ENCODE results near the gene ENTR1. TPM values are rescaled to one million over a fixed set of nuclear protein-coding genes. Genes with fewer than 3 reads are reported as not detected.

Gene ENTR1
- total RNA-seq, 6 experiments from 2014 or later = 40.8 to 55.1 (median 43.7) TPM

- peaks cover 18% of the 10 kb centered on the region; the same call in 1 of the 2 replicates for H3K36me3 Mint-ChIP-seq (ENCODE audit: low read depth)
- TF ChIP-seq CTCF (IDR thresholded peaks at IDR 0.05) = no peak
Observed at GRCh38 chr9:136405481-136405880, 4.9 kb downstream of the ENTR1 start.

GRCh38 chr9:136404801-136405136 is 5.6 kb downstream of the ENTR1 start:
- Mint-ChIP-seq H3K4me1 (ENCODE audit: low read depth) (peaks cover 13% of the 10 kb centered on the region), H3K27me3 (ENCODE audit: insufficient read depth) (peaks cover 6% of the 10 kb centered on the region), H3K9me3 (no peaks in the 10 kb centered on the region), H3K27ac (no peak overlapping the region), H3K36me3 (ENCODE audit: low read depth) (peaks cover 18% of the 10 kb centered on the region; the same call in 1 of the 2 replicates), H3K4me3 (no peak overlapping the region)
- no peak for DNase-seq
- TF ChIP-seq CTCF (IDR thresholded peaks at IDR 0.05) = no peak

More at GRCh38 chr9:136405481-136405880, 4.9 kb downstream of the ENTR1 start:
- no peak for DNase-seq
- no peaks in the 10 kb centered on the region for H3K9me3 Mint-ChIP-seq
- H3K4me3 Mint-ChIP-seq = no peak overlapping the region
- H3K27me3 Mint-ChIP-seq (ENCODE audit: insufficient read depth) = peaks cover 6% of the 10 kb centered on the region
- peaks cover 14% of the 10 kb centered on the region for H3K4me1 Mint-ChIP-seq (ENCODE audit: low read depth)
- H3K27ac Mint-ChIP-seq = no peak overlapping the region

- Mint-ChIP-seq H3K36me3 (ENCODE audit: low read depth) (peaks cover 18% of the 10 kb centered on the region; the same call in 1 of the 2 replicates), H3K27ac (no peak overlapping the region), H3K9me3 (no peaks in the 10 kb centered on the region), H3K27me3 (ENCODE audit: insufficient read depth) (peaks cover 6% of the 10 kb centered on the region), H3K4me3 (no peak overlapping the region), H3K4me1 (ENCODE audit: low read depth) (peaks cover 9% of the 10 kb centered on the region)
- no peak for TF ChIP-seq CTCF (IDR thresholded peaks at IDR 0.05)
- no peak for DNase-seq
Observed at GRCh38 chr9:136403915-136404800, 6.3 kb downstream of the ENTR1 start.

GRCh38 chr9:136403538-136403914 is 6.9 kb downstream of the ENTR1 start:
- Mint-ChIP-seq H3K4me1 (ENCODE audit: low read depth) (peaks cover 9% of the 10 kb centered on the region), H3K27me3 (ENCODE audit: insufficient read depth) (peaks cover 6% of the 10 kb centered on the region), H3K27ac (no peak overlapping the region), H3K4me3 (no peak overlapping the region), H3K36me3 (ENCODE audit: low read depth) (peaks cover 13% of the 10 kb centered on the region; the same call in 1 of the 2 replicates), H3K9me3 (no peaks in the 10 kb centered on the region)
- no peak for DNase-seq
- TF ChIP-seq CTCF (IDR thresholded peaks at IDR 0.05) = no peak

GRCh38 chr9:136402067-136402466 is 8.3 kb downstream of the ENTR1 start:
- H3K36me3 Mint-ChIP-seq (ENCODE audit: low read depth) = peaks cover 13% of the 10 kb centered on the region; the same call in 1 of the 2 replicates
- H3K9me3 Mint-ChIP-seq = no peaks in the 10 kb centered on the region
- H3K4me1 Mint-ChIP-seq (ENCODE audit: low read depth) = peaks cover 14% of the 10 kb centered on the region
- no peak overlapping the region for H3K4me3 Mint-ChIP-seq
- H3K27ac Mint-ChIP-seq = peak overlapping the region; percentile 69; the same call in 1 of the 2 replicates
- H3K27me3 Mint-ChIP-seq (ENCODE audit: insufficient read depth) = peaks cover 4% of the 10 kb centered on the region
- no peak for DNase-seq
- TF ChIP-seq CTCF (IDR thresholded peaks at IDR 0.05) = no peak

Data from HFFc6 (cell line).